ENCODE results near the gene BAIAP2. TPM values are rescaled to one million over a fixed set of nuclear protein-coding genes. Genes with fewer than 3 reads are reported as not detected.

Gene BAIAP2
- total and polyA plus RNA-seq, 2 of the 13 experiments (the other 11 are each of a cell fraction or from before 2014, with no cell fraction given): 22.5 to 24.0 TPM

- TF ChIP-seq YEATS2 (CRISPR knock-in tag; IDR thresholded peaks at IDR 0.05; ENCODE audit: borderline replicate concordance): no peak
- TF ChIP-seq PAXIP1 (CRISPR knock-in tag; conservative IDR thresholded peaks at IDR 0.05): 0 out of 2 replicates have a peak, but pooled peaks have one; percentile 34
- TF ChIP-seq MATR3 (CRISPR knock-in tag; IDR thresholded peaks at IDR 0.05): 0 out of 2 replicates have a peak, but pooled peaks have one; percentile 16
- TF ChIP-seq ZSCAN22 (CRISPR knock-in tag; IDR thresholded peaks at IDR 0.05): no peak
- no peak for TF ChIP-seq CBX2 (IDR thresholded peaks at IDR 0.05; ENCODE audit: low read depth, low read length)
- TF ChIP-seq CBX2 (CRISPR knock-in tag; IDR thresholded peaks at IDR 0.05; ENCODE audit: low read depth): no peak
- no peak for TF ChIP-seq ELF1 (CRISPR knock-in tag; IDR thresholded peaks at IDR 0.05)
- TF ChIP-seq ZNF264 (CRISPR knock-in tag; IDR thresholded peaks at IDR 0.05): no peak
- TF ChIP-seq ZFX (CRISPR knock-in tag; IDR thresholded peaks at IDR 0.05; ENCODE audit: low read depth): peak; percentile 56; the same call in 1 of the 2 replicates
- TF ChIP-seq REL (CRISPR knock-in tag; conservative IDR thresholded peaks at IDR 0.05): no peak
- TF ChIP-seq, protein P1, sequence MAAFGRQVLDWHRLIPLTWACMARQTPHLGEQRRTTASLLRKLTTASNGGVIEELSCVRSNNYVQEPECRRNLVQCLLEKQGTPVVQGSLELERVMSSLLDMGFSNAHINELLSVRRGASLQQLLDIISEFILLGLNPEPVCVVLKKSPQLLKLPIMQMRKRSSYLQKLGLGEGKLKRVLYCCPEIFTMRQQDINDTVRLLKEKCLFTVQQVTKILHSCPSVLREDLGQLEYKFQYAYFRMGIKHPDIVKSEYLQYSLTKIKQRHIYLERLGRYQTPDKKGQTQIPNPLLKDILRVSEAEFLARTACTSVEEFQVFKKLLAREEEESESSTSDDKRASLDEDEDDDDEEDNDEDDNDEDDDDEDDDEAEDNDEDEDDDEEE (CRISPR knock-in tag; IDR thresholded peaks at IDR 0.05): 0 out of 2 replicates have a peak, but pooled peaks have one; percentile 59
- TF ChIP-seq ZNF629 (CRISPR knock-in tag; conservative IDR thresholded peaks at IDR 0.05): no peak
- TF ChIP-seq ZFYVE20 (CRISPR knock-in tag; IDR thresholded peaks at IDR 0.05; ENCODE audit: borderline replicate concordance, low read depth): no peak
- no peak for TF ChIP-seq ZNF503 (CRISPR knock-in tag; IDR thresholded peaks at IDR 0.05)
- TF ChIP-seq TFDP1 (CRISPR knock-in tag; IDR thresholded peaks at IDR 0.05; ENCODE audit: borderline replicate concordance): no peak
- peak; percentile 84 for TF ChIP-seq STAG1 (CRISPR knock-in tag; IDR thresholded peaks at IDR 0.05)
- no peak for TF ChIP-seq ATF7 (IDR thresholded peaks at IDR 0.05)
- TF ChIP-seq ATF7 (CRISPR knock-in tag; IDR thresholded peaks at IDR 0.05): no peak
- TF ChIP-seq NFKB2 (CRISPR knock-in tag; IDR thresholded peaks at IDR 0.05; ENCODE audit: borderline replicate concordance): 0 out of 2 replicates have a peak, but pooled peaks have one; percentile 2
- TF ChIP-seq ELF4 (CRISPR knock-in tag; IDR thresholded peaks at IDR 0.05; ENCODE audit: borderline replicate concordance): no peak
- no peak; the same call in 1 of the 2 replicates for TF ChIP-seq ZNF441 (CRISPR knock-in tag; IDR thresholded peaks at IDR 0.05; ENCODE audit: borderline replicate concordance)
- TF ChIP-seq RBM22 (optimal IDR thresholded peaks at IDR 0.05; ENCODE audit: low read length): peak; percentile 60
- peak; percentile 65; the same call in 1 of the 2 replicates for TF ChIP-seq IRF2 (CRISPR knock-in tag; IDR thresholded peaks at IDR 0.05)
Measured at GRCh38 chr17:81097134-81097942, 62.4 kb downstream of the BAIAP2 start (continued).
